GM12801 (cell line): ENCODE results near the gene SLC5A1.

Experiments used
- TF ChIP-seq, protein P1 (sequence below): IDR thresholded peaks from one replicate; pipeline ENCODE4 v1.5.1; 2011; ENCODE audit warnings: control low read depth; ENCODE audit not compliant: insufficient read length; ENCODE audit errors: extremely low read depth

Gene SLC5A1

GRCh38 chr22:32052244-32052643 lies 9.2 kb downstream of the SLC5A1 start:
- TF ChIP-seq, protein P1, sequence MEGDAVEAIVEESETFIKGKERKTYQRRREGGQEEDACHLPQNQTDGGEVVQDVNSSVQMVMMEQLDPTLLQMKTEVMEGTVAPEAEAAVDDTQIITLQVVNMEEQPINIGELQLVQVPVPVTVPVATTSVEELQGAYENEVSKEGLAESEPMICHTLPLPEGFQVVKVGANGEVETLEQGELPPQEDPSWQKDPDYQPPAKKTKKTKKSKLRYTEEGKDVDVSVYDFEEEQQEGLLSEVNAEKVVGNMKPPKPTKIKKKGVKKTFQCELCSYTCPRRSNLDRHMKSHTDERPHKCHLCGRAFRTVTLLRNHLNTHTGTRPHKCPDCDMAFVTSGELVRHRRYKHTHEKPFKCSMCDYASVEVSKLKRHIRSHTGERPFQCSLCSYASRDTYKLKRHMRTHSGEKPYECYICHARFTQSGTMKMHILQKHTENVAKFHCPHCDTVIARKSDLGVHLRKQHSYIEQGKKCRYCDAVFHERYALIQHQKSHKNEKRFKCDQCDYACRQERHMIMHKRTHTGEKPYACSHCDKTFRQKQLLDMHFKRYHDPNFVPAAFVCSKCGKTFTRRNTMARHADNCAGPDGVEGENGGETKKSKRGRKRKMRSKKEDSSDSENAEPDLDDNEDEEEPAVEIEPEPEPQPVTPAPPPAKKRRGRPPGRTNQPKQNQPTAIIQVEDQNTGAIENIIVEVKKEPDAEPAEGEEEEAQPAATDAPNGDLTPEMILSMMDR: no peak

- TF ChIP-seq, protein P1: no peak
Observed at GRCh38 chr22:32052936-32053791, 10.1 kb downstream of the SLC5A1 start.

- TF ChIP-seq, protein P1: no peak
Observed at GRCh38 chr22:32055069-32055468, 12.0 kb downstream of the SLC5A1 start.

GRCh38 chr22:32058656-32059260 lies 15.7 kb downstream of the SLC5A1 start:
- TF ChIP-seq, protein P1: no peak

DNA sequence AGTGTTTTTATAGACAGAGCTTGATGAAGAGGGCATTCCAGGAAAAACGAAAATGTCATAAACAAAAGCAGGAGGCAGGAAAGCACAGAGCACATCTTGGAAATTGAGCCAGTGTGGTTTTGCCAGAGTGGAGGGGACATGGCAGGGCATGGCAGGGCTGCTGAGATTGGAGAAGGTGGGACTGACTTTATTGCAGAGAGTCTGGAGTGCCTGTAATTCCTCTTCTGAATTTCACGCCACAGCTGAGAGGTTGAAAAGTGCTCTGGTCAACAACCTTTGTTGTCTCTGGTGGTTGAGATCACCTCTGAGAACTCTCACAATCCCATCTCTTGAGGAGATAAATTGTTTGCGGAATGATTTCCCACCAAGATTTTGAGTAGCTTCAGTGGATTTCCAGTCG lies 16.4 kb downstream of the SLC5A1 start:
- TF ChIP-seq, protein P1: no peak

DNA sequence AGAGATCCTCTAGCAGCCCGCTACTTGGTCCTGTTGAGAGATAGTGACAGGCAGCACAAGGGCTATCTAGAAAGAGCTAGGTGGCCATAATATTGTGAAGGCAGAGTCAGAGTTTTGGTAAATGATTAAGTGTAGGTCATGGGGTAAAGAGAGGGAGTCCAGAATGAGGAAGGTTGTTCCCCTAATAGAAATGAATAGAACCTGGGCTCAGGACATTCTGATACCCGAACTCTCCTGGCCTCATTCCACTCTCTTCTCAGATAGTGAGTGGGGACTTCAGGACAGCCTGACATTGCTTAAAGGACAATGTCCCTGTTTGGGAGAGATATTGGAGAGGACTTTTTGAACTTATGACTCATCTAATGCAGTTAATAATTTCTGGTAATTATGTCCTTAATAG lies 20.6 kb downstream of the SLC5A1 start:
- TF ChIP-seq, protein P1: no peak

GRCh38 chr22:32066820-32067219 lies 23.8 kb downstream of the SLC5A1 start:
- TF ChIP-seq, protein P1: no peak
